DND-41 (cell line): ENCODE data around the gene TTC28.

Source experiments
- ATAC-seq: fragments of 200-7000 bp; cut with Tn5 transposase; 3 replicates; pipeline ENCODE4 v1.9.1; 2021; ENCODE audit warnings: low read depth; ENCODE audit not compliant: insufficient read depth
- DNase-seq: peaks from one replicate; pipeline ENCODE4 v3.0.0-alpha.2; 2020
- H2AFZ ChIP-seq: 2 replicates; pipeline ENCODE4 v1.6.0; 2012; ENCODE audit warnings: low read depth, low read length
- H3K27ac ChIP-seq: 2 replicates; pipeline ENCODE4 v1.5.1; 2012; ENCODE audit warnings: low read length, inconsistent platforms
- H3K27me3 ChIP-seq: fragments of 200-600 bp; sonication (generic); 2 replicates; pipeline ENCODE4 v1.6.0; 2012; ENCODE audit warnings: low read length, mild to moderate bottlenecking, inconsistent platforms; ENCODE audit not compliant: insufficient read depth, poor library complexity
- H3K36me3 ChIP-seq: 2 replicates; pipeline ENCODE4 v1.5.1; 2012; ENCODE audit warnings: low read length, inconsistent platforms; ENCODE audit not compliant: insufficient read depth
- H3K4me1 ChIP-seq: 2 replicates; pipeline ENCODE4 v1.5.1; 2012; ENCODE audit warnings: mild to moderate bottlenecking, low read length; ENCODE audit not compliant: insufficient read depth
- H3K4me2 ChIP-seq: 2 replicates; pipeline ENCODE4 v1.6.0; 2012; ENCODE audit warnings: mild to moderate bottlenecking, moderate library complexity, low read length, inconsistent platforms; ENCODE audit not compliant: insufficient read depth
- H3K4me3 ChIP-seq, 2 experiments: fragments of 200-600 bp in 1 of 2; shearing (Covaris generic) in 1 of 2; 2 replicates each; pipeline ENCODE4 v1.5.1; 2012 to 2016; ENCODE audit warnings: inconsistent platforms in 2 of 2, low read length in 2 of 2, mild to moderate bottlenecking in 2 of 2, low read depth in 1 of 2, moderate library complexity in 1 of 2
- H3K79me2 ChIP-seq: 2 replicates; pipeline ENCODE4 v1.6.0; 2012; ENCODE audit warnings: low read length, inconsistent platforms; ENCODE audit not compliant: insufficient read depth
- H3K9ac ChIP-seq: 2 replicates; pipeline ENCODE4 v1.6.0; 2012; ENCODE audit warnings: low read depth, mild to moderate bottlenecking, inconsistent platforms, low read length, moderate library complexity
- H3K9me3 ChIP-seq: 2 replicates; pipeline ENCODE4 v1.5.1; 2012; ENCODE audit warnings: low read length, moderate library complexity, mild to moderate bottlenecking, inconsistent platforms; ENCODE audit not compliant: insufficient read depth, severe bottlenecking
- H4K20me1 ChIP-seq: 2 replicates; pipeline ENCODE4 v1.6.0; 2012; ENCODE audit warnings: low read length; ENCODE audit not compliant: insufficient read depth
- EZH2 ChIP-seq: IDR thresholded peaks from 3 replicates; pipeline ENCODE4 v1.6.1; 2012; ENCODE audit warnings: borderline replicate concordance, low read depth, mild to moderate bottlenecking, moderate library complexity, low read length, inconsistent platforms; ENCODE audit not compliant: severe bottlenecking
- TF ChIP-seq, protein P1 (sequence below): IDR thresholded peaks from 2 replicates; pipeline ENCODE4 v1.5.1; 2012; ENCODE audit warnings: borderline replicate concordance, low read length, moderate library complexity, mild to moderate bottlenecking; ENCODE audit not compliant: poor library complexity, severe bottlenecking; ENCODE audit errors: extremely low read depth

The TTC28 gene

GRCh38 chr22:28406246-28406645, 273.4 kb downstream of the TTC28 start:
- no peak for DNase-seq
- Histone ChIP-seq H3K36me3 (peaks cover 15% of the 10 kb centered on the region), H3K4me2 (no peak overlapping the region), H3K27me3 (no peaks in the 10 kb centered on the region), H3K79me2 (peaks cover 94% of the 10 kb centered on the region), H3K4me1 (no peaks in the 10 kb centered on the region), H3K9me3 (no peaks in the 10 kb centered on the region), H2AFZ (no peak overlapping the region), H3K4me3 (no peak overlapping the region), H3K27ac (no peak overlapping the region), H4K20me1 (peaks cover 27% of the 10 kb centered on the region), H3K9ac (no peak overlapping the region)
- no peak for ATAC-seq
- TF ChIP-seq EZH2: no peak
- TF ChIP-seq, protein P1, sequence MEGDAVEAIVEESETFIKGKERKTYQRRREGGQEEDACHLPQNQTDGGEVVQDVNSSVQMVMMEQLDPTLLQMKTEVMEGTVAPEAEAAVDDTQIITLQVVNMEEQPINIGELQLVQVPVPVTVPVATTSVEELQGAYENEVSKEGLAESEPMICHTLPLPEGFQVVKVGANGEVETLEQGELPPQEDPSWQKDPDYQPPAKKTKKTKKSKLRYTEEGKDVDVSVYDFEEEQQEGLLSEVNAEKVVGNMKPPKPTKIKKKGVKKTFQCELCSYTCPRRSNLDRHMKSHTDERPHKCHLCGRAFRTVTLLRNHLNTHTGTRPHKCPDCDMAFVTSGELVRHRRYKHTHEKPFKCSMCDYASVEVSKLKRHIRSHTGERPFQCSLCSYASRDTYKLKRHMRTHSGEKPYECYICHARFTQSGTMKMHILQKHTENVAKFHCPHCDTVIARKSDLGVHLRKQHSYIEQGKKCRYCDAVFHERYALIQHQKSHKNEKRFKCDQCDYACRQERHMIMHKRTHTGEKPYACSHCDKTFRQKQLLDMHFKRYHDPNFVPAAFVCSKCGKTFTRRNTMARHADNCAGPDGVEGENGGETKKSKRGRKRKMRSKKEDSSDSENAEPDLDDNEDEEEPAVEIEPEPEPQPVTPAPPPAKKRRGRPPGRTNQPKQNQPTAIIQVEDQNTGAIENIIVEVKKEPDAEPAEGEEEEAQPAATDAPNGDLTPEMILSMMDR: no peak

DNA sequence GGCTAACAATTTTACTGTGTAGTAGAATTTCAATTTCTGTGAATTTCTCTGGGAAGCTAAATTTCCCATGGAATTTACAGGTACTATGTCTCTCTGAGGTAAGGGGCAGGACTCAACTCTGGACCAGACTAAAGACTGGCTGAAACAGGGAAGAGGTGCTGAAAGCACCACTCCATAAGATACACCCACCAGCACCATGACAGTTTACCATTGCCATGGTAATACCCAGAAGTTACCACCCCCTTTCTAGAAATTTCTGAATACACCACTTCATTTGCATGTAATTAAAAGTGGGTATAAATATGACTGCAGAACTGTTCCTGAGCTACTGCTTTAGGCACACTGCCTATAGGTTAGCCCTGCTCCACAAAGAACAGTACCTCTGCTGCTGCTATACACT, 274.1 kb downstream of the TTC28 start:
- TF ChIP-seq EZH2: no peak
- TF ChIP-seq, protein P1: no peak
- no peaks in the 10 kb centered on the region for H3K27me3 ChIP-seq
- H2AFZ ChIP-seq: no peak overlapping the region
- H3K9me3 ChIP-seq: no peaks in the 10 kb centered on the region
- H3K4me3 ChIP-seq: no peak overlapping the region
- H4K20me1 ChIP-seq: peaks cover 27% of the 10 kb centered on the region
- no peak for DNase-seq
- no peak for ATAC-seq
- H3K4me2 ChIP-seq: no peak overlapping the region
- H3K79me2 ChIP-seq: peaks cover 93% of the 10 kb centered on the region
- no peak overlapping the region for H3K9ac ChIP-seq
- H3K36me3 ChIP-seq: peaks cover 15% of the 10 kb centered on the region
- H3K27ac ChIP-seq: no peak overlapping the region
- H3K4me1 ChIP-seq: no peaks in the 10 kb centered on the region

- Histone ChIP-seq H3K79me2 (peaks cover 95% of the 10 kb centered on the region), H3K27ac (no peak overlapping the region)
These were observed 277.1 kb downstream of the TTC28 start for GRCh38 chr22:28402539-28402938.

More at GRCh38 chr22:28402539-28402938, 277.1 kb downstream of the TTC28 start:
- Histone ChIP-seq H3K9ac (no peak overlapping the region), H3K4me2 (no peak overlapping the region), H3K27me3 (no peaks in the 10 kb centered on the region), H2AFZ (no peak overlapping the region), H3K9me3 (no peaks in the 10 kb centered on the region), H3K36me3 (peaks cover 15% of the 10 kb centered on the region), H4K20me1 (peaks cover 36% of the 10 kb centered on the region), H3K4me1 (no peaks in the 10 kb centered on the region), H3K4me3 (no peak overlapping the region)
- DNase-seq (no peak), ATAC-seq (no peak)
- TF ChIP-seq, protein P1: no peak
- TF ChIP-seq EZH2: no peak
